HCT116 (cell line): ENCODE measurements around the gene TMEM138. TPM values are rescaled to one million over a fixed set of nuclear protein-coding genes. Genes with fewer than 3 reads are reported as not detected.

Source experiments
- ATAC-seq: fragments of 200-7000 bp; cut with Tn5 transposase; 2 replicates; pipeline ENCODE4 v1.9.1; 2020; ENCODE audit warnings: mild to moderate bottlenecking, moderate library complexity
- BruUV-seq: library from RNA; stranded (reverse); fragments of 400-500 nt; replicated peaks from 2 replicates; lab custom pipeline; 2021; lab: Mats Ljungman, UMichigan
- CTCF ChIA-PET: fragments of 300-600 bp; sonication (Branson Sonifier 250); formaldehyde crosslinking; loops from one replicate; lab custom pipeline; 2021; ENCODE audit warnings: antibody characterized with exemption; lab: Charles Lee
- POLR2A ChIA-PET: fragments of 300-600, 350-600 bp; sonication (Branson Sonifier 250); formaldehyde crosslinking; loops from one replicate; lab custom pipeline; 2021; ENCODE audit warnings: antibody characterized with exemption; lab: Charles Lee
- RAD21 ChIA-PET, 2 experiments: fragments of 300-600 bp; sonication (Branson Sonifier 250); formaldehyde crosslinking; loops; one replicate each; lab custom pipeline; 2023; ENCODE audit warnings: low total read pairs in 2 of 2; ENCODE audit not compliant: uncharacterized antibody in 2 of 2, unreplicated experiment in 2 of 2, low non-redundant PET in 1 of 2; lab: Charles Lee
- DNase-seq: peaks from one replicate; pipeline ENCODE4 v3.0.0-alpha.2; 2010; ENCODE audit warnings: low read depth, low spot score
- H2AFZ ChIP-seq: fragments of 200-600 bp; shearing (Covaris generic), sonication (generic); 2 replicates; pipeline ENCODE4 v1.6.1; 2017; ENCODE audit warnings: low read depth, mixed run types, mixed read lengths, antibody characterized with exemption, low read length; ENCODE audit not compliant: poor library complexity, severe bottlenecking
- H3K27ac ChIP-seq: 2 replicates; pipeline ENCODE4 v1.5.1; 2012; ENCODE audit warnings: low read depth, low read length
- H3K27me3 ChIP-seq: fragments of 200-600 bp; sonication (generic); 2 replicates; pipeline ENCODE4 v1.6.1; 2016; ENCODE audit warnings: mixed run types, low read length, mixed read lengths; ENCODE audit not compliant: insufficient read depth
- H3K36me3 ChIP-seq, 2 experiments: fragments of 200-500 bp in 1 of 2; fragments of 200-600 bp in 1 of 2; sonication (Bioruptor generic) in 1 of 2; sonication (generic) in 1 of 2; 2 replicates each; pipeline versions ENCODE4 v1.5.1 to v1.6.1; 2014 to 2016; ENCODE audit warnings: low read length in 2 of 2, inconsistent platforms in 1 of 2, mixed read lengths in 1 of 2, mixed run types in 1 of 2; ENCODE audit not compliant: insufficient read depth in 2 of 2, control insufficient read depth in 1 of 2
- H3K4me1 ChIP-seq, 2 experiments: fragments of 200-600 bp in 1 of 2; sonication (generic) in 1 of 2; 2 replicates each; pipeline versions ENCODE4 v1.5.1 to v1.6.1; 2012 to 2017; ENCODE audit warnings: low read length in 2 of 2, inconsistent platforms in 1 of 2, mild to moderate bottlenecking in 1 of 2, mixed read lengths in 1 of 2, mixed run types in 1 of 2, moderate library complexity in 1 of 2; ENCODE audit not compliant: insufficient read depth in 2 of 2, control insufficient read depth in 1 of 2
- H3K4me2 ChIP-seq: fragments of 200-600 bp; sonication (generic); 2 replicates; pipeline ENCODE4 v1.6.1; 2017; ENCODE audit warnings: mixed run types, low read length, mixed read lengths
- H3K4me3 ChIP-seq, 2 experiments: fragments of 200-600 bp in 1 of 2; sonication (generic) in 1 of 2; replicated peaks in 1 of 2; 2 replicates each; pipeline ENCODE4 v1.5.1; 2011 to 2016; ENCODE audit warnings: low read length in 2 of 2, control low read depth in 1 of 2, low read depth in 1 of 2, mild to moderate bottlenecking in 1 of 2, mixed read lengths in 1 of 2, mixed run types in 1 of 2
- H3K79me2 ChIP-seq: fragments of 200-600 bp; sonication (generic); 2 replicates; pipeline ENCODE4 v1.6.1; 2017; ENCODE audit warnings: mild to moderate bottlenecking, mixed run types, low read length, moderate library complexity, mixed read lengths; ENCODE audit not compliant: insufficient read depth
- H3K9ac ChIP-seq: fragments of 200-600 bp; sonication (generic); 2 replicates; pipeline ENCODE4 v1.6.1; 2016; ENCODE audit warnings: low read length, mixed read lengths
- H3K9me2 ChIP-seq: fragments of 200-600 bp; sonication (generic), shearing (Covaris generic); 2 replicates; pipeline ENCODE4 v1.6.1; 2017; ENCODE audit warnings: mixed run types, mild to moderate bottlenecking, moderate library complexity; ENCODE audit not compliant: insufficient read depth
- H3K9me3 ChIP-seq, 2 experiments: fragments of 200-500 bp in 1 of 2; fragments of 200-600 bp in 1 of 2; sonication (Bioruptor generic) in 1 of 2; sonication (generic) in 1 of 2; 2 replicates each; pipeline ENCODE4 v1.6.1; 2014 to 2017; ENCODE audit warnings: low read length in 2 of 2, mixed read lengths in 2 of 2, inconsistent platforms in 1 of 2, low read depth in 1 of 2, mild to moderate bottlenecking in 1 of 2, mixed run types in 1 of 2, moderate library complexity in 1 of 2; ENCODE audit not compliant: control insufficient read depth in 1 of 2, insufficient read depth in 1 of 2
- H4K20me1 ChIP-seq: fragments of 200-600 bp; sonication (generic), shearing (Covaris generic); 2 replicates; pipeline ENCODE4 v1.6.1; 2017; ENCODE audit warnings: mixed run types, mild to moderate bottlenecking, moderate library complexity; ENCODE audit not compliant: insufficient read depth
- CBX3 ChIP-seq: IDR thresholded peaks from 2 replicates; pipeline ENCODE4 v1.6.1; 2012; ENCODE audit warnings: low read depth
- POLR2AphosphoS5 ChIP-seq: IDR thresholded peaks from 2 replicates; pipeline ENCODE4 v1.6.1; 2011; ENCODE audit warnings: mild to moderate bottlenecking, low read depth, low read length, moderate library complexity
- REST ChIP-seq: IDR thresholded peaks from 2 replicates; pipeline ENCODE4 v1.6.1; 2012; ENCODE audit warnings: low read depth
- ZFX ChIP-seq: fragments of 450-650 bp; IDR thresholded peaks from 2 replicates; pipeline ENCODE4 v1.6.1; 2017
- intact Hi-C: fragments of 100-400 bp; cut with micrococcal nuclease; formaldehyde crosslinking; loops from 2 replicates; pipeline ENCODE4 v1.10.0; 2022
- total RNA-seq: library from RNA; stranded (reverse); gene quantifications from one replicate; pipeline ENCODE4 v1.2.1, GENCODE V29; 2021; ENCODE audit not compliant: unreplicated experiment

The TMEM138 gene
- total RNA-seq, 1 experiment from 2014 or later = 45.0 TPM

- no peak for DNase-seq
- ChIA-PET CTCF (no interaction called here), POLR2A (interaction anchor here (1.0 kb wide), 1 partner anchor 9 kb away, joined by 6 read pairs; the partner anchor contains the start of genes CYB561A3 and TMEM138), RAD21 (no interaction called here)
- Histone ChIP-seq H3K36me3 (peaks cover 7 to 8% of the 10 kb centered on the region in 2 experiments; a peak in 3 of 4 replicates), H3K4me1 (no peaks in the 10 kb centered on the region), H3K27ac (no peak overlapping the region), H3K9ac (no peak overlapping the region), H4K20me1 (no peaks in the 10 kb centered on the region), H2AFZ (no peak overlapping the region), H3K79me2 (no peaks in the 10 kb centered on the region), H3K27me3 (no peaks in the 10 kb centered on the region), H3K4me3 (no peak overlapping the region), H3K9me3 (no peaks in the 10 kb centered on the region), H3K9me2 (no peaks in the 10 kb centered on the region), H3K4me2 (no peak overlapping the region)
- ATAC-seq = no peak
- intact Hi-C loops = no loop called here
- TF ChIP-seq REST = no peak
- no TSS peak for BruUV-seq
These were observed 10.1 kb upstream of the TMEM138 start for GRCh38 chr11:61352038-61352437.

GRCh38 chr11:61353131-61354067 is 8.8 kb upstream of the TMEM138 start:
- Histone ChIP-seq H3K9me3 (no peaks in the 10 kb centered on the region), H3K4me2 (no peak overlapping the region), H3K27me3 (no peaks in the 10 kb centered on the region), H3K36me3 (peaks cover 7 to 8% of the 10 kb centered on the region in 2 experiments; a peak in 3 of 4 replicates), H3K4me1 (no peaks in the 10 kb centered on the region), H3K4me3 (no peak overlapping the region), H3K27ac (no peak overlapping the region), H4K20me1 (no peaks in the 10 kb centered on the region), H2AFZ (no peak overlapping the region), H3K9ac (no peak overlapping the region), H3K9me2 (no peaks in the 10 kb centered on the region), H3K79me2 (no peaks in the 10 kb centered on the region)
- no peak for ATAC-seq
- intact Hi-C loops = no loop called here
- POLR2A ChIA-PET = interaction anchor here (1.3 kb wide), 1 partner anchor 9 kb away, joined by 3 read pairs; the partner anchor contains the start of genes CYB561A3 and TMEM138
- BruUV-seq = no TSS peak
- CTCF ChIA-PET = no interaction called here
- RAD21 ChIA-PET = no interaction called here
- TF ChIP-seq POLR2AphosphoS5 (no peak), CBX3 (no peak), ZFX (no peak)
- no peak for DNase-seq
